IPS DF 4.7 (cell line): ENCODE results near the gene ARHGAP6.

Experiments
- DNase-seq: peaks from one replicate; pipeline ENCODE4 v3.0.0-alpha.2; 2013; ENCODE audit warnings: low spot score; ENCODE audit errors: extremely low read depth

Gene ARHGAP6, protein sequence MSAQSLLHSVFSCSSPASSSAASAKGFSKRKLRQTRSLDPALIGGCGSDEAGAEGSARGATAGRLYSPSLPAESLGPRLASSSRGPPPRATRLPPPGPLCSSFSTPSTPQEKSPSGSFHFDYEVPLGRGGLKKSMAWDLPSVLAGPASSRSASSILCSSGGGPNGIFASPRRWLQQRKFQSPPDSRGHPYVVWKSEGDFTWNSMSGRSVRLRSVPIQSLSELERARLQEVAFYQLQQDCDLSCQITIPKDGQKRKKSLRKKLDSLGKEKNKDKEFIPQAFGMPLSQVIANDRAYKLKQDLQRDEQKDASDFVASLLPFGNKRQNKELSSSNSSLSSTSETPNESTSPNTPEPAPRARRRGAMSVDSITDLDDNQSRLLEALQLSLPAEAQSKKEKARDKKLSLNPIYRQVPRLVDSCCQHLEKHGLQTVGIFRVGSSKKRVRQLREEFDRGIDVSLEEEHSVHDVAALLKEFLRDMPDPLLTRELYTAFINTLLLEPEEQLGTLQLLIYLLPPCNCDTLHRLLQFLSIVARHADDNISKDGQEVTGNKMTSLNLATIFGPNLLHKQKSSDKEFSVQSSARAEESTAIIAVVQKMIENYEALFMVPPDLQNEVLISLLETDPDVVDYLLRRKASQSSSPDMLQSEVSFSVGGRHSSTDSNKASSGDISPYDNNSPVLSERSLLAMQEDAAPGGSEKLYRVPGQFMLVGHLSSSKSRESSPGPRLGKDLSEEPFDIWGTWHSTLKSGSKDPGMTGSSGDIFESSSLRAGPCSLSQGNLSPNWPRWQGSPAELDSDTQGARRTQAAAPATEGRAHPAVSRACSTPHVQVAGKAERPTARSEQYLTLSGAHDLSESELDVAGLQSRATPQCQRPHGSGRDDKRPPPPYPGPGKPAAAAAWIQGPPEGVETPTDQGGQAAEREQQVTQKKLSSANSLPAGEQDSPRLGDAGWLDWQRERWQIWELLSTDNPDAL (N-terminal part only)

DNA sequence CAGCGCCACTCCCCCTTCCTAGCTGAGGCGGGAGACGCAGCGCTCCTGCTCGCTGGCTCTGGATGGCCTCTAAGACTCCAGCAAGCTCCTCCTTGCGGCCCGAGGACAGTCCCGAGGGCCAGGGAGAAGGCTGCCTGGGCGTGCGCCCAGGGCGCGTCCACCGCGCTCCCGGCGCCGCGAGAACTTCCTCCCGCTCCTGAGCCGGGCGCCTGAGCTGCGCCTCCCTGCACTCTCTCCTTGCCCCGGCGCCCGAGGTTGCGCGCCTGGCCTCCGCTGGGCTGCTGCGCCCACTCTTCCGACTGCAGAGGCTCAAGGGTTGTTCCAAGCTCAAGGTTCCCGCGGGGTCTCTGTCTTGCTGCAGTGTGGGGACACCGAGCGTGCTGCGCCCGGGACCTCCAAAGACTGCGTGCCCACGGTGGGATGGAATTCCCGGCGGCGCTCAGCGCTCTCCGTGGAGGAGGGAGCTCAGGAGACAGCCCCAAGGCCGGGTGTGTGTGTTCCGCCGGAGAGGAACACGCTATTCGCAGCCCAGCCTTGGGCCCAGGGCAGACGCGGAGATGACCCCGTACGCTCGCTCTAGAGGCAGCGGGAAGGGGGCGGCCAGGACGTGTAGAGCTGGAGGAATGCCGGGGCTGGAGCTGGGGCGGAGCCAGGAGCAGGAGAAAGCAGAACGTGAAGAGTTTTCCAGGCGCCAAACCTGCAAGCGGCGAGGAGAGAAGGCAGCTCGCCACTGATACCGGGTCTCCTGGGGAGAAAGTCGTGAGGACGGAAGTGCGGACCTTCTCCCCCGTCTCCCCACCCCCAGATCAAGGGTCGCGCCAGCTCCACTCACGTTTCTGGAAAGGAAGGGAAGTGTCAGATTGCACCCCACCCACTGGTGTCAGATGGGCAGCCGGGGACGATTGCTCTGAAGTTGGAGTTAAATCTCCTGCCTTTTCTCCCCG is at the start of gene ARHGAP6:
Gene ARHGAP6 (minus strand): TSS at position 753 of the 944 bp plus-strand sequence. CDS start 1,092 bp downstream, outside the sequence.
- no peak for DNase-seq

DNA sequence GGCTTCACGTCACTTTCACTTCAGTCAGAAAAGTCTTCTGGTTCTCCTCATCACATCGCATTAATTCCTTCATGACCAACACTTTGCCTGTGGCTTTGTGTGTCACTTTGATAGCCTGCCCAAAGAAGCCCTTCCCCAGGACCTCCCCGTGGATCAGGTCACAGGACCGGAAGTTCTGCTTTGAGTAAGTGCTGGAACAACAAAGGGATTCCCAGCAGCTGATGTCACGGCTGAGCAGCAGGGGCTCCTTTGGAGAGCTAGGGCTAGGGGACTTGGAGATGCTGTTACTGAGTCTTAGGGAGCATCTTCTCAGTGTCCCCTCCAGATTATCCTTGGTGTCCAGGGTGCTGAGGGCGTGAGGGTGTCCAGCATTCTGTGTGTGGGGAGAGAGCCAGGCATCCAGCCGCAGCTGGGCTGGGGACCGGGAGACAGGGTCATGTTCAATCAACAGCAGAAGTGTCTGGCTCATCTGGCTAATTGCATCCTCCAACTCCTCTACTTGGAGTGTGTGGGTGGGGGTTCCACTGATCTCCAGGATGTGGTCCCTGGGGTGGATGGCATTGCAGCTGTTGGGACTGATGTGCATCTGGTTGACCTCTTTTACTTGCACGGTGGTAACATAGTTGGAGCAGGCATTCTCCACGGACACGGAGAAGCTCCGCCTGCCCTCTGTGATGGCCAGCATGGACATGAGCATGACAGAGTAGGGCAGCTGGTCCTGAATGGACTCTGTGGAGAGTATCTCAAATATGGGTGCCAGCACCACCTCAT is 39.2 kb upstream of the ARHGAP6 start:
- DNase-seq = no peak

GRCh38 chrX:11703855-11704254 is 38.1 kb upstream of the ARHGAP6 start:
- DNase-seq = no peak

GRCh38 chrX:11702965-11703631 is 37.4 kb upstream of the ARHGAP6 start:
- no peak for DNase-seq

DNA sequence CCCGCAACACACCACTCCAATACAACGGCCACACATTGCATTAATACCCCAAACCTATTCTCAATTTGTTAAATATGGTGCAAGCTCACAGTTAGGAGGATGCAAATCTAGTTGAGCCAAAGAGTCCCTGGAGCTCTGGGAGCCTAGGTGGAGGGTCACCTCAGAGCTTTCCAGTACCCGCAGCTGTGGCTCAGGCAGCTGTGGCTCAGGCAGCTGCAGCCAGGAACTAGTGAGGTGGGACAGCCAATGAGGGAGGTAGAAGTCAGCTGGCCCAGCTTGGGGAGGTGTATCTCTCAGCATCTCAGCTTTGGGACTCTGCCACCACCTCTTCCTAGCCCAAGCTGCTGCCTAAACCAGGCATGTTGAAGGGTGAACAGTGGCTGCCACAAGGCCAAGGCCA is 36.7 kb upstream of the ARHGAP6 start:
- no peak for DNase-seq

DNA sequence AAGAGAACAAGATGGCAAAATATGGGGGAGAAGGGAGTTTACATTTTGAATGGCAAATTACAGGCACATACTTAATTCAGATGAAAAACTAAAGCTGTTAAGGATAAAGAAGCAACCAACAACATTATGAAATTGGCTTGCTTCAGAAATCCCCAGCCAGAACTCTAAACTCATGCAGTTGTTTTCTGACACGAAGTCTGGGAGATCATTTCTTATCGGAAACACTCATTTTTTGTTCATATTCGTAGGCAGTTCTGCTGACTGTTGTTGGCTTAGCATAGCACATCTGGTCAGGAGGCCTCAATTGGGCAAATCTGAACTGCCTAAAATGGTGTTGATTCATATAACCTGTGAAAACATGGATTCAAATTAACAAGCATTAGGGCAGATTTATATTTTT is 33.0 kb upstream of the ARHGAP6 start:
- no peak for DNase-seq

DNA sequence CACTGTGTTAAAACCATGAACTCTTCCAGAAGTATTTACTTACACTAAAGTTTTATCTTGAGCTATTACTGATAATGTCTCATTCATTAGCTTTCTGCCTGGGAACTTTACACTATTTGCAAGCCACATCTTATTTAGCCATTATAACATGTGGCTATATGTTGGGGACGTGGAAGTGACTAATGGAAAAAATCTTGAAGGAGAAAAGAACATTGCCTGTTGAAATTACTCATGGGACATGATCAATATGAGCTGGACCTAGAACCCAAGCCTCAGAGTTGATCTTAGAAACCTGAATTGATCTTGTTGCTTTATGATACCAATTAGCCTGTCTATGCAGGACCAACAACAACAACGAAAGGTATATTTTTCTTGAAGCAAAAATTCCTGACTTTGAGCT is 22.5 kb upstream of the ARHGAP6 start:
- no peak for DNase-seq

DNA sequence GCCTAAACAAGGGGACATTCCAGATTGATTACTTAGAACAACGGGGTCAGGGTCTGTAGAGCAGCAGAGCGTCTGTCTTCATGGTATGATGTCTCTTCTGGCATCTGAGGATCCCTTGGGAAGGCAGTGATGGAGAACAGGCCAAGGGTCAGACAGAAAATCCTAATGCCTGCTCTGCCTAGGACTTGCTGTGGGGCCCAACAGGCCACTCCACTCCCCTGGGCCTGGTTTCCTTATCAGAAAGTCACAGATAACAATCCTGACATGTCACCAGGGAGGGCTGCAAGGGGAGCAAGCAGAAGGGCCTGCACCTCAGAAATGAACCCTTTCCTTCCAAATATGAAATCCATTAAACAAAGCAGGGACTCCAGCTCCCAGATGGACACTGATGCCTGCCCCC is 21.4 kb upstream of the ARHGAP6 start:
- no peak for DNase-seq

DNA sequence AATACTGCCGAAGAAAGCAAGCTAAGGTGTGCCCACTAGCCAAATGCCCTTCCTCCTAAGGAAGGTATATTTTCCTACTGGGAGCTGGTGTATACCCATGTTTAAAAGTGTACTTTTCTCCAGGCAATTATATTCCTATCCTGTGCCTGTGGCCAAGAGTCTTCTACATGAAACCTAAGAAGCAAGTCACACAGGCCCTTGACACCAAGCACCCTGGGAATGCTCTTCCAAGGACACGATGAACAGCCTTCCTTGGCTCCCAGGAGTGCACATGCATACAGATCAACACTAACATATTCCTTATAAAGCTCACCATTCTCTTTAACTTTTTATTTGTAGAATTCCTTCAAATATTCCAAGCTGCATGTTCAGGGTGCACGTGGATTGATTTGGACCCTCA is 17.3 kb upstream of the ARHGAP6 start:
- DNase-seq = no peak

DNA sequence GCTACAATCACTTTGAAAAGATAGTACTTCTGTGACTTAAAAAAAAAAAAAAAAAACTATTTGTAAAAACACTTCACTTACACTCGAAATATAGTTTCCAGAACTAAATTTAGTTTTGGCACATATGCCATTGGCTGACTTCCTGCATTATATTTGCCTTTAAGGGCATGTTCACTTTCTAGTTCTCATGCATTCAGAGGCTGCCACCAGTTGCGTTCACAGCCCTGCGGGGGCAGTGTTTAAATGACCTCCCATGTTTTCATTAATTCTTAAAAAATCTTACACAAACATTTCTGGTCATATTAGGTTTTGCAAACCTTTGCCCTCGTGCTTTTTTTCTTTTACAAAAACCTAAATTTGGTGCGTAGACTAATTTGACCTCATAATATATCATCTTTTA is 12.4 kb upstream of the ARHGAP6 start:
- no peak for DNase-seq

DNA sequence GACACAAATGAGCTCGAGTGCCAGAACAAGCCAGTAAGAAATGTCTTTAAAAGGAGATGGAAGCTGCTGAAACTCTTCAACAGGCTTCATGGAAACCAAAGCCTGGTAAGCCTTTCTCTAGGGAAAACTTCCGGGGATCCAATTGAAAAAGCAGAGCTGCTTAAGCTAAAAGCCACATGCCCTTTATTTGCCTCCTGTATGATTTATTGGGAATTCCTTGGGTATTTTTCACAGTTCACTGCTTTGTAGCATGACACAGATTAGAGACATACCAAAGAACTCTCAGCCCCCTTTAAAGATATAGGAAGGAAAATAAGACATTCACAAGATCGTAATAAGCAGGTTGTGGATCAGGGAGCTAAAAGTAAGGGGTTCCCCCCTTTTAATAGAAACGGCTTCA is 6.5 kb upstream of the ARHGAP6 start:
- DNase-seq = no peak

DNA sequence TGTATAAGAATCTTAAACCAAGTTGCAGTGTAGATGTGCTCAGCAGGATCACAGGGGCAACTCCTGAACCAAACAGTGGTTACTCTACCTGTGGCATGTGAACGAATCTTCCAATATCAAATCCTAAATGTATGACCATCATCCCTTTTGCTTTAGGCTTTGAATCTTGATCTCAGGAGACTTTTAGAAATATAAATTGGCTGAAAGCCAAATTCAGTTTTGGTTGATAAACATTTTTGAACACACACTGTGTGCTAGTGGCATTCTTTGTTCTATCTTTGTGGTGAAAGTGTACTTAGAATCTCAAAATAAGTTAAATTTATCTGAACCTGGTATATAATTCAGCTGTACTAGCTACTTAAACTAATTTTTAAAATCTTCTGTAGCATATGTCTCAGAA is 4.6 kb upstream of the ARHGAP6 start:
- no peak for DNase-seq

DNA sequence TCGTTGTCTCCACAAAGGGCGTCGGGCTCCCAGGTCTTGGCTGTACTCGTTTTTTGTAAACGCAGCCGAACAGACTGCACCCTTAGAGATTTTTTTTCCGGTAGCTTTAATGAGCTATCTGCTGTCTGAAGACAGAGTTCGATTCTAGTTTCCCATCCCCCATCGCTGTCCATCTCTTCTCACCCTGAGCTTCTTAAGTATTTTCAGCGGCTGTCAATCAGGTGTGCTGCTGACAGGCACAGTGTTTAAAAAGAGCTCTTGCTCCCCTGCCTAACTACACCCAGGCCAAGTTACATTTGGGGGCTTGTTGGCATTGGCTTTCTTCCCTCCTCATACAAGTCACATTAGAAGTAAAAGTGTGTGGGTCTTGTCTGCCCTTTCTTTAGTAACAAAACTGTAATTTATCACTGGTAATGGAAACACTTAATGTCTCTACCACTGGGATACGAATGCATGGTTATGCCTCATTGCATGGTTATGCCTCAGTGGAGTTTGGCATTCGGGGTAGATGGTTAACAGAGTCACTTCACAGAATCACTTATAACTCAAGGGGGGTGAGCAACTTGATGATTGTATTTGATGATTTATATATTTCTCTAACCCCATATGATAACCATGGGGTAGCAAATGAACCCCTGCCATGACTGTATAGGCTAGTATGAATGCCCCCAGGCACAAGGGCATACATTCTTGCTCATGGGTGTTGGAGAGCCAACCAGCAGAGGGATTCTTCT is 1.4 kb upstream of the ARHGAP6 start:
- no peak for DNase-seq

DNA sequence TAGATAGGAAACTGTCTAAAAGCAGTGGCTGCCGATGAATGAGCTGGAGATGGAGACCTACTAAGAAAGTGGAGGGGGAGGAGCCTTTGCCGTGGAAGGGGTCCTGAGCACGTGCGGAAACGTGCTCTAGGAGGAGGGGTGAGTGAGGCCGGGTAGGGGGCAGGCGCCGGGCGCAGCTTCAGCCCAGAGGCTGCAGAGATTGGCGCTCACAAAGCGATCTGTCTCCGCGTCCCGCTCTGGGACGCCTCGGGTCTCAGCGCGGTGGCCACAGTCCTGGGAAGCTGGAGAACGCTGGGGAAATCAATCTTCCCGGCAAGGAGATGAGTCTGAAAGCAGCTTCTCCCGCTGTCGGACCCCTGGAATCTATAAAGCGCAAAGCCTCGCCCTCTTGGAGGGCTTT is 444 bp upstream of the ARHGAP6 start:
- no peak for DNase-seq

DNA sequence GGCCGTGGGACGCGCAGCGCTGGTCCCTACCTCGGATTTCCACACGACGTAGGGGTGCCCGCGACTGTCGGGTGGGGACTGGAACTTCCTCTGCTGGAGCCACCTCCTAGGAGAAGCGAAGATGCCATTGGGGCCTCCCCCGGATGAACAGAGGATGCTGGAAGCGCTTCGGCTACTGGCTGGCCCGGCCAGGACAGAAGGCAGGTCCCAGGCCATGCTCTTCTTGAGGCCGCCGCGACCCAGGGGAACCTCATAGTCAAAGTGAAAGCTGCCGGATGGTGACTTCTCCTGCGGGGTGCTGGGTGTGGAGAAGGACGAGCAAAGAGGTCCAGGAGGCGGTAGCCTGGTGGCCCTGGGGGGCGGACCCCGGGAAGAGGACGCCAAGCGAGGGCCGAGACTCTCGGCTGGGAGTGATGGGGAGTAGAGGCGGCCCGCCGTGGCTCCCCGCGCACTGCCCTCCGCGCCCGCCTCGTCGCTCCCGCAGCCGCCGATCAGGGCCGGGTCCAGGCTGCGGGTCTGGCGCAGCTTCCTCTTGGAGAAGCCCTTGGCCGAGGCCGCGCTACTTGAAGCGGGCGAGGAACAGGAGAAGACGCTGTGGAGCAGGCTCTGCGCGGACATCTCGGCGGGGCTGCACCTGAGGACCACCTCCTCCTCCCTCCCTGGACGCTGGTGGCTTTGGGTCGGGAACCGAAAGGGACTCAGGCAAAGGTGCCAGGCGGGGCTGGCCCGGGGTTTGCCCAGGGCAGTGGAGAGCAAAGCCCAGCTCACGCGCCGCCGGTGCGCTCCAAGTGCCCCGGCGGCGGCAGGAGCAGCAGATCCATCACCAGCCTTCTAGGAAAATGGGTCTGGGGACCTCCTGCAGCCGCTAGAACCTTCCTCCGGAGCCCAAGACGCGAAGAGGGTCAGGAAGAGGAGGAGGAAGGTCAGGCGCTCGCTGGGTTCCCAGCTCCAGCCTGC is 1.2 kb downstream of the ARHGAP6 start:
- no peak for DNase-seq

DNA sequence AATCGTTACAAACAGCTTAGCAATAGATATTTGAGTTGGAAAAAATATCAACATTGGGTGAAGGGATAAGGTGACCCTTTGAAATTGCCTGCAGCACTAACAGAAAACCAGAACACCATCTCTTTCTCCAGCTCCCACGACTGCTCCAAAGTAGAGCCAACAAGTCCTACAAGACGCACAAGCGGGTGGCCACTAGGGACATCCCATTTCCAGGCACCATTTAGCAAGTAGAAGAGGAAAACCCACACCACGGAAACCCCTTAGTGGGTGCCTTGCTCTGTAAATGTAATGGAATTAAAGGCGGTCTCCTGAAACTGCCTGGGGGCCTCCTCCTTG is 1.9 kb downstream of the ARHGAP6 start:
- DNase-seq = no peak

DNA sequence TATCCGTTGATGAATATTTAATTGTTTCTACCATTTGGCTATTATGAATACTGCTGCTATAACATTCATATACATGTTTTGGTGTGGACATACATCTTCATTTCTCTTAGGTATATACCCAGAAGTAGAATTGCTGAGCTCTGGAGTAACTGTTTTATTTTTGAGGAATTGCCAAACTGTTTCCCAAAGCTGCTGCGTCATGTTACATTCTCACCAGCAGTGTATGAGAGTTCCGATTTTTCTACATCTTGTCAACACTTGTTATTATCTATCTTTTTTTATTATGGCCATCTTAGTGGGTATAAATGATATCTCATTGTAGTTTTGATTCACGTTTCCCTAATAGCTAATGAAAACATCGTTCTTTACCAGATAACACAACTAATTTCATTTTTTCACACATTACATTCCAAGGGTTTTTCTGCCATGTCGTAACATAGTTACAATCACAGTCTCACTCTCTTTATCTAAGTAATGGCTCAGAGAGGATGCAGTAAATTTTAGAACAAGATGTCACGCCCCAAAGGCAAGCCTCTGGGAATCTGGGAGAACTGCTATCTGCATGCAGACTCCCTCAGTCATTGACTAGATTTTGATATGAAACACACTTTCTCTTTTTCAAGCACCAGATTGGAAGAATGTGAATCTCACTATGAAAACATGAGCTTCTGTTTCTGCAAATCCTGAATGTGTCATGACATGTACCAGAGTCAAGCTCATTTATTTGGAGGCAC is 10.3 kb downstream of the ARHGAP6 start:
- no peak for DNase-seq
